MM.1S (cell line): ENCODE measurements around the gene TSPAN9.

Experiments used
- DNase-seq: peaks from one replicate; pipeline ENCODE4 v3.0.0-alpha.2; 2015
- H2AFZ ChIP-seq: fragments of 300-600 bp; sonication (generic); 2 replicates; pipeline ENCODE4 v1.6.0; 2016; ENCODE audit warnings: antibody characterized with exemption, low read length
- H3F3A ChIP-seq: fragments of 300-600 bp; sonication (generic); 2 replicates; pipeline ENCODE4 v1.6.1; 2016; ENCODE audit warnings: mild to moderate bottlenecking, antibody characterized with exemption, low read length, moderate library complexity, mixed read lengths; ENCODE audit not compliant: insufficient read depth
- H3K27ac ChIP-seq: fragments of 300-600 bp; sonication (generic); 2 replicates; pipeline ENCODE4 v1.5.1; 2016; ENCODE audit warnings: mild to moderate bottlenecking, low read length
- H3K27me3 ChIP-seq: fragments of 300-600 bp; sonication (generic); replicated peaks from 2 replicates; pipeline ENCODE4 v1.6.0; 2016; ENCODE audit warnings: low read length; ENCODE audit not compliant: insufficient read depth
- H3K36me3 ChIP-seq: fragments of 300-600 bp; sonication (generic); replicated peaks from 2 replicates; pipeline ENCODE4 v1.6.1; 2016; ENCODE audit warnings: mild to moderate bottlenecking, low read length, mixed read lengths; ENCODE audit not compliant: insufficient read depth
- H3K4me1 ChIP-seq: fragments of 300-600 bp; sonication (generic); 2 replicates; pipeline ENCODE4 v1.6.1; 2016; ENCODE audit warnings: low read length, mixed read lengths
- H3K4me2 ChIP-seq: fragments of 300-600 bp; sonication (generic); 2 replicates; pipeline ENCODE4 v1.6.0; 2016; ENCODE audit warnings: low read depth, low read length
- H3K4me3 ChIP-seq: fragments of 300-600 bp; sonication (generic); 2 replicates; pipeline ENCODE4 v1.5.1; 2016; ENCODE audit warnings: low read length, mixed read lengths
- H3K79me2 ChIP-seq: fragments of 300-600 bp; sonication (generic); 2 replicates; pipeline ENCODE4 v1.6.1; 2016; ENCODE audit warnings: mixed run types, low read length, mixed read lengths
- H3K9ac ChIP-seq: fragments of 300-600 bp; sonication (generic); 2 replicates; pipeline ENCODE4 v1.6.1; 2016; ENCODE audit warnings: low read length, mixed read lengths
- H3K9me2 ChIP-seq: fragments of 300-600 bp; sonication (generic); replicated peaks from 2 replicates; pipeline ENCODE4 v1.6.1; 2016; ENCODE audit warnings: mild to moderate bottlenecking, low read length, mixed read lengths; ENCODE audit not compliant: insufficient read depth
- H3K9me3 ChIP-seq: fragments of 300-600 bp; sonication (generic); replicated peaks from 2 replicates; pipeline ENCODE4 v1.6.1; 2016; ENCODE audit warnings: mild to moderate bottlenecking, low read length, mixed read lengths; ENCODE audit not compliant: insufficient read depth
- H4K20me1 ChIP-seq: fragments of 300-600 bp; sonication (generic); 2 replicates; pipeline ENCODE4 v1.6.1; 2016; ENCODE audit warnings: mild to moderate bottlenecking, low read length, moderate library complexity, mixed read lengths; ENCODE audit not compliant: insufficient read depth
- EZH2 ChIP-seq: fragments of 300-600 bp; sonication (generic); optimal IDR thresholded peaks from 2 replicates; pipeline ENCODE3; 2017; ENCODE audit warnings: low read depth, mild to moderate bottlenecking, antibody characterized with exemption, low read length, mixed read lengths
- EZH2phosphoT487 ChIP-seq: fragments of 300-600 bp; sonication (generic); IDR thresholded peaks from 2 replicates; pipeline ENCODE4 v1.6.1; 2018; ENCODE audit warnings: antibody characterized with exemption, low read length
- TF ChIP-seq, protein P1 (sequence below): fragments of 300-600 bp; sonication (generic); IDR thresholded peaks from 2 replicates; pipeline ENCODE4 v1.5.1; 2016; ENCODE audit warnings: antibody characterized with exemption, low read length, mixed read lengths

The TSPAN9 gene

GRCh38 chr12:3089588-3089987, 12.4 kb downstream of the TSPAN9 start:
- Histone ChIP-seq H3K27ac (no peak overlapping the region), H3F3A (no peaks in the 10 kb centered on the region), H3K36me3 (no peaks in the 10 kb centered on the region), H3K4me1 (no peaks in the 10 kb centered on the region), H2AFZ (no peak overlapping the region), H3K4me2 (no peak overlapping the region), H3K4me3 (no peak overlapping the region), H4K20me1 (no peaks in the 10 kb centered on the region), H3K9me2 (no peaks in the 10 kb centered on the region), H3K79me2 (no peaks in the 10 kb centered on the region), H3K27me3 (peaks cover 59% of the 10 kb centered on the region), H3K9me3 (no peaks in the 10 kb centered on the region), H3K9ac (no peak overlapping the region)
- no peak for DNase-seq
- TF ChIP-seq EZH2phosphoT487: no peak

DNA sequence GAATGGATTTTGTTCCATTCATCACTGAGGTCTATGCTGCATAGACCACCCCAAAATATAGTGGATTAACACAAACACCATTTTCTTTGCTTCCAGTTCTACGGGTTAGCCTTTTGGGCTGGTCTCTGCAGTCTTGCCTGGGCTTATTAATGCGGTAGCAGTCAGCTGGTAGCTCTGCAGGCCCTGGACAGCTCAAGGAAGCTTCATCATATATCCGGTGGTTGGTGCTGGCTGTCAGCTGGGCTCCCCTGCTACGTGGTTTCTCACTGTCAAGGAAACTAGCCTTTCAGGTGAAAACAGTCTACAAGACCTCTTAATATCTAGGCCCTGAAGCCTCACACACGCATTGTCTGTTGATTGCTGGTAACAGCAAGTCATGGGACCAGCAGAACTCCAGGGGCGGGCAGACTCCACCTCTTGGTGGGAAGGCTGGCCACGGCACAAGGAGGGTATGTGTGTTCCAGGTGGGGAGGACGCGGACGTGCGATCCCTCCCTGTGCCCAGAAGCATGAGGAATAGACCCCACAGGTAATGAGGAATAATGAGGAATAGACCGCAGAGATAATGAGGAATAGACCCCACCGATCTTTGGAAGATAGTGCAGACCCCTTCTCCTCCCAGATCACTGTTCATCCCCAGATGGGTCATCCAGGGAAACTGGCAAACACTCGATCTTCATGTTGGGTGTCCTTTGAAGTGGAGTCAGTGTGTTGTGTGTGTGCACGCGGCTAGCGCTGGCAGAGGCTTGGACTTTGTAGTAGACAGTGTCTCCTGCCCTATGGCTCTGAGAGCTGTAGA, 13.3 kb downstream of the TSPAN9 start:
- DNase-seq: no peak
- Histone ChIP-seq H3K4me1 (no peaks in the 10 kb centered on the region), H2AFZ (no peak overlapping the region), H3K27ac (no peak overlapping the region), H3K4me3 (no peak overlapping the region), H3K4me2 (no peak overlapping the region), H3K9ac (no peak overlapping the region), H3K79me2 (no peaks in the 10 kb centered on the region), H3K36me3 (no peaks in the 10 kb centered on the region), H3F3A (no peaks in the 10 kb centered on the region), H3K27me3 (peaks cover 55% of the 10 kb centered on the region), H3K9me3 (no peaks in the 10 kb centered on the region), H3K9me2 (no peaks in the 10 kb centered on the region), H4K20me1 (no peaks in the 10 kb centered on the region)
- TF ChIP-seq, protein P1, sequence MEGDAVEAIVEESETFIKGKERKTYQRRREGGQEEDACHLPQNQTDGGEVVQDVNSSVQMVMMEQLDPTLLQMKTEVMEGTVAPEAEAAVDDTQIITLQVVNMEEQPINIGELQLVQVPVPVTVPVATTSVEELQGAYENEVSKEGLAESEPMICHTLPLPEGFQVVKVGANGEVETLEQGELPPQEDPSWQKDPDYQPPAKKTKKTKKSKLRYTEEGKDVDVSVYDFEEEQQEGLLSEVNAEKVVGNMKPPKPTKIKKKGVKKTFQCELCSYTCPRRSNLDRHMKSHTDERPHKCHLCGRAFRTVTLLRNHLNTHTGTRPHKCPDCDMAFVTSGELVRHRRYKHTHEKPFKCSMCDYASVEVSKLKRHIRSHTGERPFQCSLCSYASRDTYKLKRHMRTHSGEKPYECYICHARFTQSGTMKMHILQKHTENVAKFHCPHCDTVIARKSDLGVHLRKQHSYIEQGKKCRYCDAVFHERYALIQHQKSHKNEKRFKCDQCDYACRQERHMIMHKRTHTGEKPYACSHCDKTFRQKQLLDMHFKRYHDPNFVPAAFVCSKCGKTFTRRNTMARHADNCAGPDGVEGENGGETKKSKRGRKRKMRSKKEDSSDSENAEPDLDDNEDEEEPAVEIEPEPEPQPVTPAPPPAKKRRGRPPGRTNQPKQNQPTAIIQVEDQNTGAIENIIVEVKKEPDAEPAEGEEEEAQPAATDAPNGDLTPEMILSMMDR: no peak
- TF ChIP-seq EZH2phosphoT487: no peak
- no peak for TF ChIP-seq EZH2

- H3K4me2 ChIP-seq: no peak overlapping the region
Observed at GRCh38 chr12:3091038-3091319, 13.8 kb downstream of the TSPAN9 start.

More at GRCh38 chr12:3091038-3091319, 13.8 kb downstream of the TSPAN9 start:
- Histone ChIP-seq H2AFZ (no peak overlapping the region), H3K4me3 (no peak overlapping the region), H4K20me1 (no peaks in the 10 kb centered on the region), H3K9ac (no peak overlapping the region), H3K27ac (no peak overlapping the region), H3K36me3 (no peaks in the 10 kb centered on the region), H3K27me3 (peaks cover 51% of the 10 kb centered on the region), H3K9me2 (no peaks in the 10 kb centered on the region), H3K9me3 (no peaks in the 10 kb centered on the region), H3F3A (no peaks in the 10 kb centered on the region), H3K79me2 (no peaks in the 10 kb centered on the region), H3K4me1 (no peaks in the 10 kb centered on the region)
- DNase-seq: no peak
- TF ChIP-seq EZH2phosphoT487: no peak
- no peak for TF ChIP-seq EZH2
- TF ChIP-seq, protein P1: no peak
